Spinal cord (tissue), 10 donors: ENCODE data around the gene PGGT1B. TPM values are rescaled to one million over a fixed set of nuclear protein-coding genes. Genes with fewer than 3 reads are reported as not detected.
A peak's percentile ranks its signal among the peaks of the same experiment; 100 is the strongest.

Source experiments
- DNase-seq, 6 donors: peaks; one replicate each; pipeline versions ENCODE4 v3.0.0 to v3.0.0-alpha.2; 2013 to 2015; ENCODE audit warnings: low spot score in 6 of 6, low read depth in 4 of 6
- H3K27ac ChIP-seq: one replicate; pipeline ENCODE4 v1.5.1; 2013; ENCODE audit warnings: low read depth, low read length, control low read depth
- H3K27me3 ChIP-seq: one replicate; pipeline ENCODE4 v1.6.1; 2013; ENCODE audit warnings: low read length; ENCODE audit not compliant: control insufficient read depth, insufficient read depth
- H3K36me3 ChIP-seq: one replicate; pipeline ENCODE4 v1.6.1; 2013; ENCODE audit warnings: low read length; ENCODE audit not compliant: control insufficient read depth, insufficient read depth
- H3K4me1 ChIP-seq: one replicate; pipeline ENCODE4 v1.6.1; 2013; ENCODE audit warnings: low read length; ENCODE audit not compliant: control insufficient read depth, insufficient read depth
- H3K4me3 ChIP-seq: one replicate; pipeline ENCODE4 v1.5.1; 2013; ENCODE audit warnings: low read depth, low read length, control low read depth
- H3K9me3 ChIP-seq: one replicate; pipeline ENCODE4 v1.6.1; 2013; ENCODE audit warnings: low read length; ENCODE audit not compliant: control insufficient read depth, insufficient read depth
- WGBS: methylation state at CpG from one replicate; pipeline ENCODE4 v1.1.5; 2013; ENCODE audit warnings: missing lambda C conversion rate; ENCODE audit not compliant: insufficient coverage; 5-methylcytosine and 5-hydroxymethylcytosine counted together
- long read RNA-seq, 4 donors: transcript quantifications; one replicate each; lab custom pipeline, GENCODE V29; 2026
- polyA plus RNA-seq, 2 donors: library from polyadenylated mRNA; unstranded; fragments of 120-200 nt; gene quantifications; one replicate each; pipeline ENCODE4 v1.2.1, GENCODE V29; 2013; ENCODE audit not compliant: insufficient read length in 2 of 2
- total RNA-seq, 2 donors: library from RNA; depleted of rRNA in 1 of 2; stranded (reverse); fragments of 120-200 nt in 1 of 2; fragments of >200 nt in 1 of 2; gene quantifications; one replicate each; pipeline versions ENCODE4 v1.2.3 to v1.2.4, GENCODE V29; 2013 to 2014
- donor health status: healthy.

Gene PGGT1B
- total RNA-seq = 10 to 100 TPM; 17.7 to 27.8 TPM
- polyA plus RNA-seq = 10 to 100 TPM; 15.6 to 20.8 TPM
- long read RNA-seq, donor 1, full-length matches to known transcripts = 3 of 3 reads
- long read RNA-seq, donor 1, partial matches to known transcripts = 0 of 3 reads
- long read RNA-seq, donor 1, other reads (novel, unspliced or antisense) = 0 of 3 reads
- long read RNA-seq, donor 2, full-length matches to known transcripts = 4 of 4 reads
- long read RNA-seq, donor 2, partial matches to known transcripts = 0 of 4 reads
- long read RNA-seq, donor 2, other reads (novel, unspliced or antisense) = 0 of 4 reads
- long read RNA-seq, donor 3, full-length matches to known transcripts = 3 of 3 reads
- long read RNA-seq, donor 3, partial matches to known transcripts = 0 of 3 reads
- long read RNA-seq, donor 3, other reads (novel, unspliced or antisense) = 0 of 3 reads
- long read RNA-seq, donor 4, full-length matches to known transcripts = 2 of 2 reads
- long read RNA-seq, donor 4, partial matches to known transcripts = 0 of 2 reads
- long read RNA-seq, donor 4, other reads (novel, unspliced or antisense) = 0 of 2 reads

DNA sequence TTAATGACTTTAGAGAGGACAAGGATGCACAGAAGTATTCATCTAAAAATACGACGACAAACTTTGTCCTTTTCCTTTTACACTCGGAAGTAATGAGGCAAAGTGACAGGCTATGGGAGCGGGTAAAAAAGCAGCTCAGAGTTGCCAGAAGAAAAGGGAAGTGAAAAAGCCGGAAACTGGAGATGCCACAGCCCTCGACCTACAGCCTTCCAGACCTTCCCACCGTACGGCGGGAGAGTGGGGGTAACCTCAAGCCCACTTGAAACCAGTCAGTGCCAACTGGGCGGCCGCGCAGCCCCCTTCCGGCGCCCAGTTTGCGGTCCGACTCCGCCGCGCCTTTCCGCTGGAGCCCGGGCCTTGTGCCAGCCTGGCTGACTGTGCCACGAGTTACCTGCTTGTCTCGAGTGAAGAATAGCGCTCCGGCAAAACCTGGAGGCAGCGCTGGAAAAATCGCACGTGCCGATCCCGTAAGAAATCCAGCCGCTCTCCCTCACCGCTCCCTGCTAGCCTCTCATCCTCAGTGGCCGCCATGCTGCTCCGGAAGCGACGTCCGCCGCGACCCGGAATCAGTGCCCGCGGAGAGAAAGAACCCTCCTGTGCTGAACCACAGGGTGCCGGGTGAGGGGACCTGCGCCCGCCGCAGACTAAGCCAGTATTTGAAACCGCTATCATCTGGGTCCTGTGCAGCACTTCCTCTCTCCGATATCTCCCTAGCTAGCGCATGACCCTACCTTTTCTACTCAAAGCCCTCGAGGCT lies at the start of gene PGGT1B:
Gene PGGT1B (minus strand): TSS at position 557 of the 757 bp plus-strand sequence. CDS start 26 bp downstream, at position 531.
- WGBS = under 1% methylated on average over 46 of the region's 50 CpGs
- peak; percentile 55 to 95 (median 70) for DNase-seq
- Histone ChIP-seq H3K27ac (peak within 1 kb of the TSS; percentile 72), H3K36me3 (peaks cover 10% of the 10 kb centered on the region), H3K9me3 (no peaks in the 10 kb centered on the region), H3K27me3 (no peaks in the 10 kb centered on the region), H3K4me3 (peak within 1 kb of the TSS; percentile 88), H3K4me1 (no peaks in the 10 kb centered on the region)

DNA sequence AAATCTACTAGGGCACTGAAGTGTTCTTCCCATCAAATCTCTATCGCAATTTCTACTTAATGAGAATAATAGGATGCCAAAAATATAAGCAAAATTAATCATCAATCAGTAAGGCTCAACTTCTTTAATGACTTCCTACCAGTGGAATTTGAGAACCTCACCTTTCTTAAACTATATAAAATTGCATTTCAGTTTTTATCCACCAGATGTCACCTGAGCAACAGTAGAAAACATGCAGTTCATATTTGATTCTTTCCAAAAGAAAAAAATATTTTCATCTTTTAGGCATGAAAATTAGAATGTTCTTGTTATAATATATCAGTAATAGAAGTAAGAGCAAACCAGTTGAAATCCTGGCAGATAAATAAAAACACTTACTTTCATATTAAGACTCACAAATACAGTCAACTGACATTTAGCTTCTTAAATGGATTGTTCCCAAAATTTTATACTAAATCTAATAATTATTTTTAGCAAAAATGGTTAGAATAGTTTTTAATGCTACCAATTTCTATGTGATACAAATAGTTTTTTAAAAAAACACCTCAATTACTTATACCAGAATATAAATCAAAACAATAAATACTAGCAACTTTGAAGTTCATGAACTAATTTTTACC lies 47.2 kb upstream of the PGGT1B start:
- Histone ChIP-seq H3K36me3 (no peaks in the 10 kb centered on the region), H3K27ac (no peak overlapping the region), H3K9me3 (no peaks in the 10 kb centered on the region), H3K4me1 (no peaks in the 10 kb centered on the region), H3K27me3 (no peaks in the 10 kb centered on the region), H3K4me3 (no peak overlapping the region)
- peak in 5 of 6 donors; percentile 33 to 89 (median 44) for DNase-seq
- WGBS = no CpG with 5 or more reads among the region's 1 CpG

DNA sequence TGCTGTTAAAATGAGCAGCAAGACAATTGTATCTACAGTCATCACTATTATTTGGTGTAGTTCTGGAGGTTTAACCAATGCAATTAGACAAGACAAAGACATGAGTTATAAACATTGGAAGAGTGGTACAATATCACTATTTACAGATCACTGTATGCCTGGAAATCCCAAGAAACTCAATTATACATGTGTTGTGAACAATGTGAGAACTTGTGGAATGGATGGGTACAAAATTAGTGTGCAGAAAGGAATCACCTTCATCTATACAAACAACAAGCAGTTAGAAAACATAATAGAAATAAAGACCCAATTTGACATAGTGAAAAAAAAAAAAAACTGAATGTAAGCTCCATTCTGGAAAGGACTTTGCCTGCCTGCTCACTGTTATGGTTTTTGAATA lies 46.1 kb upstream of the PGGT1B start:
- H3K4me1 ChIP-seq = no peaks in the 10 kb centered on the region
- H3K4me3 ChIP-seq = no peak overlapping the region

DNA sequence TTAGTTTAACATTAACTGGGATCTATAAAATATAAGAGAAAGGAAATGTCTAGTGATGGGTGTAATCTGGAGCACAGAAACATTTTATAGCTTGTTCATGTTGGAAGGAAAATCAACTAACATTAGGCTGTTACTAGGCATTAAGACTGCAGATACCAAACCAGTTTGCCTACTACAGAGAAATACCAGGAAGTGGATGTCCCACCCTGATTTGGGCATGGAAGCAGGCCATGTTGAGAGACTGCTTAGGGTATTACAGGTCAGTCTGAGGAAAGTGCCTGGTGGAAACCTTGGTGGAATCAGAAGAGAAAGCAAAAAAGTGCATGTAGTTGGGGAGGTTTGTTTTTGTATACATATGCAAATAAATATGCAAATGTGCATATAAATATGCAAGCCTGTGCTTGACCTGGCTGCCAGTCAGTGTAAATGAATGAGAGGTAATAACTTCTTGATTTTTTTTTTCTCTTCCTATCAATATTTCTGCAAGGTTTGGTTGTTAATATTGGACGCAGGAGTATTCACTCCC lies 43.4 kb upstream of the PGGT1B start:
- H3K4me1 ChIP-seq = no peaks in the 10 kb centered on the region
- DNase-seq = no peak
- H3K9me3 ChIP-seq = no peaks in the 10 kb centered on the region
- no CpG with 5 or more reads among the region's 1 CpG for WGBS
- no peak overlapping the region for H3K4me3 ChIP-seq
- H3K27me3 ChIP-seq = no peaks in the 10 kb centered on the region
- no peak overlapping the region for H3K27ac ChIP-seq
- H3K36me3 ChIP-seq = no peaks in the 10 kb centered on the region

More for the DNA sequence above, 46.1 kb upstream of the PGGT1B start:
- Histone ChIP-seq H3K9me3 (no peaks in the 10 kb centered on the region), H3K36me3 (no peaks in the 10 kb centered on the region), H3K27me3 (no peaks in the 10 kb centered on the region), H3K27ac (no peak overlapping the region)
- DNase-seq = no peak

DNA sequence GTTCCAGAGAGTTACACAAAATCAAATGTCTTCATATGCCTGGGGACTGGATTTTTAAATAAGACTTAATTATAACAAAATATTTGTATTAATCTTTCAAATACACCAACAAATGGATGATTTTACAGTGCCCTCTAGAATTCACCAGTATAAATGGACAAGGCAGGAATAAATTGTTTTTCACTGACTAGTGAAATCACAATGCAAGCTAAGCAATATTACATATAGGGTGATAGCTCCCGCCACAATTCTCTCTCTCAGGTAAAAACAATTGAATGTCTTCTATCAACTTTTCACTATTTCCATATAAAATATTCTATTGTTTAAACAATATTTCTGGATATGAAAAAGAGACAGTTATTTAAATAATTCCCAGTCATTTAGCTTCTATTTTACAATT lies 41.8 kb upstream of the PGGT1B start:
- no CpG with 5 or more reads among the region's 1 CpG for WGBS
- DNase-seq = no peak
- Histone ChIP-seq H3K27me3 (no peaks in the 10 kb centered on the region), H3K4me1 (no peaks in the 10 kb centered on the region), H3K36me3 (no peaks in the 10 kb centered on the region), H3K27ac (no peak overlapping the region), H3K4me3 (no peak overlapping the region), H3K9me3 (no peaks in the 10 kb centered on the region)

DNA sequence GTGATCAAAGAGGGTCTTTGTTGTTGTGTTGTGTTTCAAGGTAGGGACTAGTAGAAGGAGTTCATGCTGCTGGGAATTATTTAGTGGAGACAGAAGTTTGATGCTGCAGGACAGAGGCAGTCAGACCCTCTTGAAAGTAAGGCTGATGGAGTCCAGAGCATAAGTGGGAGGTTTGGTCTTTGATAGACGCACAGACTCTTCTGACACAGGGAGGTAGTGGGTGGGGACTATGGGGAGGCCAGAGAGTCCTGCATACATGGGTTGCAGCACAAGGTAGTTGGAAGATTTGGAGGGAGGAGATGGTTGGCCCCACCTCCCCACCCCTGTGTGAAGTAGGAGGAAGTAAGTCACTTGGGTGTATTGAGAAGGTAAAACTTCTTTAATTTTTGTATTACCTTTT lies 36.1 kb upstream of the PGGT1B start:
- Histone ChIP-seq H3K4me1 (no peaks in the 10 kb centered on the region), H3K9me3 (no peaks in the 10 kb centered on the region), H3K36me3 (no peaks in the 10 kb centered on the region), H3K27me3 (no peaks in the 10 kb centered on the region), H3K4me3 (no peak overlapping the region), H3K27ac (no peak overlapping the region)
- WGBS = 90% methylated on average over 1 of the region's 1 CpG
- DNase-seq = no peak

DNA sequence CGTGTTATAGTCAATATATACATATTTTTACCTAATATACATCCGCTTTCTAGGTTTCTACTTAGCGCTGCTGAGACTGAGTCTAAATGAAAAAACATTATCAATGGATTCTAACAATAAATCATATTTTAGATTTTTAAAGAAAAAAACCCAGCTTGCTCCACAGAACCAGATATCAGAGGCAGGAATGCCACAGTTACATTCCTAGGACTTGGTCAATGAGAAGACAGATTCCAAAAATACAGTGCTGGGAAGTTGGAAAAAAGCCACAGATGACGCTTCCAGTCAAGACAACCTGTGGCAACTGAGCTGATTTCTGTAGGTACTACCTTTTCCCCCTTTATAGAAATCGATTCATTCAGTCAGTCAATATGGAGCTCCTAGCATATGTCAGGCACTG lies 34.4 kb upstream of the PGGT1B start:
- Histone ChIP-seq H3K4me3 (no peak overlapping the region), H3K27ac (no peak overlapping the region)
- peak in 1 of 6 donors; percentile 4 for DNase-seq

DNA sequence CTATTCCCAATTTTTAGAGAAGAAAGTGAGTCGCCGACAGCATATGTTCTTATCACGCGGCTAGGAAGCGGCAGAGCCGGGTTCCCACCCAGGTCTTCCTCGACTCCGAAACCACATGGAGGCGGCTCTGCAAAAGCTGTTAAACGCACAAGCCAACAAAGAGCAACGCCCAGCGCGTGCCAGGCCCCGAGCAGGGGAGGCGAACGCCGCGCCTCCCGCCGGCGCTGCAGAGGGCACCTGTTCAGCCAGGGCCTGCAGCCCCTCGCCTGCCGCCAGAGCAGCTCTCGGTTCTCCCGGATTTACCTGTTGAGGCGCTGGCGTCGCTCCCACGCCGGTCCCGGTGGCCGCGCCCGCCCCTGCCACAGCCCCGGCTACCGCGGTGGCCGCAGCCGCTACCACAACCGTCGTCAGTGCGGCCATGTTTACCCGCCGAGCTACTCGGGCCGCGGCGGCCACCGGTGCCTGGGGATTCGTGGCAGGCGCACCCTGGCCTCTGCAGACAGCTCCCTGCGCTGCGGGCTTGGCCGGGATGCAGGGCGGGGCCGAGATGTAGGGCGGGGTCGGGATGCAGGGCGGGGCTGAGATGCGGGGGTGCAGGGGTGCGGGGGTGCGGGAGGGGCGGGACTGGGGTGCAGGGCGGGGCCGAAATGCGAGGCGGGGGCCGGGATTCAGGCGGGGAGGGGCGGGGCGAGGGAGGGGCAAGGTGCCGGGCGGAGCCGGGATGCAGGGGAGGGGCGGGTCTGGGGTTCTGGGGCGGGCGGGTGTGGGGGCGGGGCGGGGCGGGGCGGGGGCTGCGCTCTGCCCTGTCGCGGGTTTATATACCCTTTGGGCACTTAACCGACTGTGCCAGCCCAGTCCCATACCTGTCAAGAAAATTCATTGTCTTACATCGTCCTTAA lies 33.7 kb upstream of the PGGT1B start, which contains the start of gene CCDC112:
Gene CCDC112 (minus strand): TSS at position 531 of the 899 bp plus-strand sequence. CDS start 111 bp downstream, at position 420.
- Histone ChIP-seq H3K4me1 (no peaks in the 10 kb centered on the region), H3K9me3 (peaks cover 3% of the 10 kb centered on the region), H3K27me3 (no peaks in the 10 kb centered on the region), H3K27ac (peak within 1 kb of the TSS; percentile 33), H3K4me3 (peak within 1 kb of the TSS; percentile 60), H3K36me3 (no peaks in the 10 kb centered on the region)
- 0% methylated on average over 51 of the region's 86 CpGs for WGBS
- DNase-seq = peak in 5 of 6 donors; percentile 35 to 93 (median 61)

More for the DNA sequence above, 34.4 kb upstream of the PGGT1B start:
- H3K27me3 ChIP-seq = no peaks in the 10 kb centered on the region
- no peaks in the 10 kb centered on the region for H3K9me3 ChIP-seq
- no peaks in the 10 kb centered on the region for H3K36me3 ChIP-seq
- no peaks in the 10 kb centered on the region for H3K4me1 ChIP-seq
- WGBS = no CpG with 5 or more reads among the region's 5 CpGs
